ENCODE measurements around the gene DCBLD1. TPM values are rescaled to one million over a fixed set of nuclear protein-coding genes. Genes with fewer than 3 reads are reported as not detected.

Gene DCBLD1
- polyA plus RNA-seq, 1 donor = 14.2 TPM

GRCh38 chr6:117521791-117522502 lies 39.5 kb downstream of the DCBLD1 start:
- DNase-seq = no peak
- Histone ChIP-seq H3K27ac (ENCODE audit: low read length) (no peak overlapping the region), H3K36me3 (ENCODE audit: control insufficient read depth, insufficient read depth, low read length) (peaks cover 14% of the 10 kb centered on the region), H3K4me3 (ENCODE audit: low read length) (no peak overlapping the region), H3K4me1 (ENCODE audit: control insufficient read depth, insufficient read depth, low read length) (peaks cover 11% of the 10 kb centered on the region), H3K9me3 (ENCODE audit: control insufficient read depth, low read depth, low read length) (no peaks in the 10 kb centered on the region), H3K27me3 (ENCODE audit: control insufficient read depth, insufficient read depth, low read length) (no peaks in the 10 kb centered on the region)
- WGBS (ENCODE audit: insufficient coverage, low lambda C conversion rate) = 80% methylated on average over 1 of the region's 5 CpGs

DNA sequence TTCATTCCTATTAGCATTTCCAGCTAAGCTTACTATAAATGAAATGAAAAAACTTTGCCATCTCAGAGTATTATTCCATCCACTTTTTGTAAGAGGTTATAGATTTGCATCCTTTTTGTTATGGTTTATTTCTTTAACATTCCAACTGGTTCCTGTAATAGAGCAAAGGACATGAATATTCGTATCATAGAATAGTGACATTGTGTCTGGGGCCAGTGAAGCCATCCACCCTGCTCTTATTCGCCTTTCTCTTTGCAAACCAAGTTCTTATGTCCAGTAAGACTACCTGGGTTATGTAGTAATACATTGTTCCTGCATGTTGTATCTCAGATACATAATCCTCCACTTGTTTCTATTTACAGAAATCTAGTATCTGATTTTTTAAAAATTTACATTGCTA lies 43.1 kb downstream of the DCBLD1 start:
- H3K4me1 ChIP-seq (ENCODE audit: control insufficient read depth, insufficient read depth, low read length) = no peaks in the 10 kb centered on the region
- no CpG with 5 or more reads among the region's 2 CpGs for WGBS (ENCODE audit: insufficient coverage, low lambda C conversion rate)
- H3K4me3 ChIP-seq (ENCODE audit: low read length) = no peak overlapping the region
- peaks cover 2% of the 10 kb centered on the region for H3K36me3 ChIP-seq (ENCODE audit: control insufficient read depth, insufficient read depth, low read length)
- H3K27me3 ChIP-seq (ENCODE audit: control insufficient read depth, insufficient read depth, low read length) = no peaks in the 10 kb centered on the region
- H3K9me3 ChIP-seq (ENCODE audit: control insufficient read depth, low read depth, low read length) = no peaks in the 10 kb centered on the region
- no peak overlapping the region for H3K27ac ChIP-seq (ENCODE audit: low read length)
- no peak for DNase-seq

GRCh38 chr6:117530467-117531242 lies 48.2 kb downstream of the DCBLD1 start:
- Histone ChIP-seq H3K27ac (ENCODE audit: low read length) (no peak overlapping the region), H3K27me3 (ENCODE audit: control insufficient read depth, insufficient read depth, low read length) (no peaks in the 10 kb centered on the region), H3K9me3 (ENCODE audit: control insufficient read depth, low read depth, low read length) (no peaks in the 10 kb centered on the region), H3K4me3 (ENCODE audit: low read length) (no peak overlapping the region), H3K36me3 (ENCODE audit: control insufficient read depth, insufficient read depth, low read length) (peaks cover 4% of the 10 kb centered on the region), H3K4me1 (ENCODE audit: control insufficient read depth, insufficient read depth, low read length) (no peaks in the 10 kb centered on the region)
- WGBS (ENCODE audit: insufficient coverage, low lambda C conversion rate) = 100% methylated on average over 2 of the region's 4 CpGs
- DNase-seq = no peak

DNA sequence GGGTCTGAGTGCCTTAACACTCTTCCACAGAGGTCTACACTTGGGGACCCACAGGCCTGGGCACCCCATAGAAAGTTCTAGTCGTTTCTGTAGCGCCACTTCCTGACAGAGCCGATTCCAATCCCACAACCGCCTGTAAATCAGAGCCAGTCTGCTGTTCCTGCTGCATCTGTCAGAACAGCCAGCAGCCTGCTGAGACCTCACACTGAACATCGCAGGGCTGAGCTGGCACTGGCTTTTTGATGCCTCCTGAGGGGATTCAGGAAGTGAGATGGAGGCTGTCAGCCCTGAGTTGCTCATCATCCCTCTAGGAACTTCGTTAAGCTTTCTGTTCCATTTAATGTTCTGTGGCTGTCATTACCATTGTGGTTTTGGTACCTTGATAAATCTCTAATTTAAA lies 48.9 kb downstream of the DCBLD1 start:
- Histone ChIP-seq H3K4me3 (ENCODE audit: low read length) (no peak overlapping the region), H3K27me3 (ENCODE audit: control insufficient read depth, insufficient read depth, low read length) (no peaks in the 10 kb centered on the region), H3K27ac (ENCODE audit: low read length) (no peak overlapping the region), H3K36me3 (ENCODE audit: control insufficient read depth, insufficient read depth, low read length) (peaks cover 4% of the 10 kb centered on the region), H3K9me3 (ENCODE audit: control insufficient read depth, low read depth, low read length) (no peaks in the 10 kb centered on the region), H3K4me1 (ENCODE audit: control insufficient read depth, insufficient read depth, low read length) (peaks cover under 1% of the 10 kb centered on the region)
- DNase-seq = no peak
- WGBS (ENCODE audit: insufficient coverage, low lambda C conversion rate) = 100% methylated on average over 1 of the region's 6 CpGs

DNA sequence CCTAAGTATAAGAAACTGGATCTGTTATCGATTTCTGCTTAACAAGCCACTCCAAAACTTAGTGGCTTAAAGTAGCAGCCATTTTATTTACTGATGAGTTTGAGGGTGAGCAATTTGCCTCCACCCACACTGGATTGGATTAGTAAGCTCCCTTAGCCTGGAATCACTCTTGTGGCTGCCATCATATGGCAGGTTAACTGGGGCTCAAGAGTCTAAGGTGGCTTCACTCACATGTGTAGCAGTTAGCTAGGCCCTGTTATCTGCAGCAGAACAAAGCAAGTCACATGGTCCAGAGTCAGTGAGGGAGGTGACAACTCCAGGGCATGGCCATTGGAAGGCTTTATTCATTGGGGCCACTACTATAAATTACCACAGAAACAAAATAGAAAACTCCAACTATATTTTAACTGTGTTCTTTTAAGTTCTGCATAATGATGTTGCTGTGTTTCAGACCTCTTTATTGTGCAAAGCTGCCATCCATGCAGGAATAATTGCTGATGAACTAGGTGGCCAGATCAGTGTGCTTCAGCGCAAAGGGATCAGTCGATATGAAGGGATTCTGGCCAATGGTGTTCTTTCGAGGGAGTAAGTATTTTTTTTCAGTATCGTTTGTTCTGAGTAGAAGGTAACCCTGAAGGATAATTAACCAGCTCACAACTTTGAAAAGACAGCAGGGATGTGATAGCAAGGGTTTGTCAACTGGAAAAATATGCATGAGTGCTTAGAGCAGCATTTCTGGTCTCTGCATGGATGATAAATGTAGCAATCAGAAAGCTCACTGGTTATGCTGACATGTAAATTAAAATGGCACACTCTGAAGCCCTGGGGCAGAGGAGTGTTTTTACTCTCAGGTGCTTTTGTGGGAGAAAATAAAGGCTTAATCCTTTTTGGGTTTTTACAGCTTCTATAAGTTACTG lies 49.6 kb downstream of the DCBLD1 start:
- no peak overlapping the region for H3K4me3 ChIP-seq (ENCODE audit: low read length)
- no peak overlapping the region for H3K27ac ChIP-seq (ENCODE audit: low read length)
- no CpG with 5 or more reads among the region's 5 CpGs for WGBS (ENCODE audit: insufficient coverage, low lambda C conversion rate)
- peaks cover 6% of the 10 kb centered on the region for H3K4me1 ChIP-seq (ENCODE audit: control insufficient read depth, insufficient read depth, low read length)
- no peak for DNase-seq
- H3K36me3 ChIP-seq (ENCODE audit: control insufficient read depth, insufficient read depth, low read length) = peaks cover 9% of the 10 kb centered on the region
- no peaks in the 10 kb centered on the region for H3K9me3 ChIP-seq (ENCODE audit: control insufficient read depth, low read depth, low read length)
- no peaks in the 10 kb centered on the region for H3K27me3 ChIP-seq (ENCODE audit: control insufficient read depth, insufficient read depth, low read length)

GRCh38 chr6:117533775-117534174 lies 51.3 kb downstream of the DCBLD1 start:
- Histone ChIP-seq H3K36me3 (ENCODE audit: control insufficient read depth, insufficient read depth, low read length) (peaks cover 9% of the 10 kb centered on the region), H3K9me3 (ENCODE audit: control insufficient read depth, low read depth, low read length) (no peaks in the 10 kb centered on the region), H3K4me3 (ENCODE audit: low read length) (no peak overlapping the region), H3K27me3 (ENCODE audit: control insufficient read depth, insufficient read depth, low read length) (no peaks in the 10 kb centered on the region), H3K4me1 (ENCODE audit: control insufficient read depth, insufficient read depth, low read length) (peaks cover 6% of the 10 kb centered on the region), H3K27ac (ENCODE audit: low read length) (no peak overlapping the region)
- no peak for DNase-seq
- 100% methylated on average over 1 of the region's 4 CpGs for WGBS (ENCODE audit: insufficient coverage, low lambda C conversion rate)

DNA sequence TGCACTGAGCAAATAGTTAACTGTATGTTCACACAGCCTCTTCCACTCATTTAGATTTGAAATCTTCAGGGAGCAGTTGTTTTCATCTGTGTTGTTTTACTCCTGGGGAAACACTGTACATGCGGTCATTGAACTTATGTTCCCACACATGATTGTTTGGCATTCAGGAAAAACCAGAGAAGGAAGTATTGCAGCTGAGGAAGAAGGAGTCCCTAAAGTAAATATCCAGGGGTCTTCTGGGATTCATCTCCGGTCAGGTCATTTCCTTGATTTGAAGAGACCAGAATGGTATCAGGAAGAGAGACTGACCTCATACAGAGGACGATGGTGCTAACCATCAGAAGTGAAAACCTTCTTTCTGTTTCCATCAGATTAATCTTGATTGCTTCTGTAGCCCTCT lies 52.5 kb downstream of the DCBLD1 start:
- Histone ChIP-seq H3K9me3 (ENCODE audit: control insufficient read depth, low read depth, low read length) (no peaks in the 10 kb centered on the region), H3K36me3 (ENCODE audit: control insufficient read depth, insufficient read depth, low read length) (peaks cover 14% of the 10 kb centered on the region), H3K4me1 (ENCODE audit: control insufficient read depth, insufficient read depth, low read length) (peaks cover 6% of the 10 kb centered on the region), H3K27me3 (ENCODE audit: control insufficient read depth, insufficient read depth, low read length) (no peaks in the 10 kb centered on the region), H3K27ac (ENCODE audit: low read length) (no peak overlapping the region), H3K4me3 (ENCODE audit: low read length) (no peak overlapping the region)
- 60% methylated on average over 1 of the region's 3 CpGs for WGBS (ENCODE audit: insufficient coverage, low lambda C conversion rate)
- DNase-seq = no peak

DNA sequence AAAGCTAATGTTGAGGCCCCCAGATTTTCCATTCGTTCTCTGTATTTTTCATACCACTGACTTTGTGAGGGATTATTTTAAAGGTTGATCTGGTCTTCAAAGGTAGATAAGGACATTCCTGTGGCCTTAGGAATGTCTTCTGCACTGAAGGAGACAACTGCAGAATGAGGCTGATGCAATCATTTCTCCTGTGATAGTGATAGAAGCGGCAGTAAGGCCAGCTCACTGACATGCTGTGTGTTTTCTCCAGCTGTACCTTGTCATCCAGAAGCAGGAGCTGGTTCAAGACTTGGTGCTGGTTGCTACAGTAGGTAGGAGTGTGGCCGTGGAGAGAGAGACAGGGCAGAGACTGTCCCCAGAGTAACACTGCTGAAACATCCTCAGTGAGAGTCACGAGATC lies 53.8 kb downstream of the DCBLD1 start:
- 92% methylated on average over 2 of the region's 4 CpGs for WGBS (ENCODE audit: insufficient coverage, low lambda C conversion rate)
- Histone ChIP-seq H3K4me3 (ENCODE audit: low read length) (no peak overlapping the region), H3K4me1 (ENCODE audit: control insufficient read depth, insufficient read depth, low read length) (peaks cover 6% of the 10 kb centered on the region), H3K36me3 (ENCODE audit: control insufficient read depth, insufficient read depth, low read length) (peaks cover 27% of the 10 kb centered on the region), H3K9me3 (ENCODE audit: control insufficient read depth, low read depth, low read length) (no peaks in the 10 kb centered on the region), H3K27ac (ENCODE audit: low read length) (no peak overlapping the region), H3K27me3 (ENCODE audit: control insufficient read depth, insufficient read depth, low read length) (no peaks in the 10 kb centered on the region)
- no peak for DNase-seq

GRCh38 chr6:117538615-117539014 lies 56.1 kb downstream of the DCBLD1 start:
- DNase-seq = no peak
- no peaks in the 10 kb centered on the region for H3K9me3 ChIP-seq (ENCODE audit: control insufficient read depth, low read depth, low read length)
- peaks cover 35% of the 10 kb centered on the region for H3K36me3 ChIP-seq (ENCODE audit: control insufficient read depth, insufficient read depth, low read length)

DNA sequence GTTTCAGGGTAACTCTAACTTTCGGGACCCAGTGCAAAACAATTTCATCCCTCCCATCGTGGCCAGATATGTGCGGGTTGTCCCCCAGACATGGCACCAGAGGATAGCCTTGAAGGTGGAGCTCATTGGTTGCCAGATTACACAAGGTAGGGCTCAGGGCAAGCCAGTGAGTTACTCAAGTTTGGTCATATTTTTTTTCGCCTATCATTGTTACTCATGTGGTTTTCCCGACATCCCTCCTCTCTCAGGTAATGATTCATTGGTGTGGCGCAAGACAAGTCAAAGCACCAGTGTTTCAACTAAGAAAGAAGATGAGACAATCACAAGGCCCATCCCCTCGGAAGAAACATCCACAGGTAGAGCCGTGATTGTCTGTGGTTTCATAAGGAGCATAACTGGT lies 58.2 kb downstream of the DCBLD1 start:
- no peak for DNase-seq
- Histone ChIP-seq H3K9me3 (ENCODE audit: control insufficient read depth, low read depth, low read length) (no peaks in the 10 kb centered on the region), H3K27ac (ENCODE audit: low read length) (no peak overlapping the region), H3K36me3 (ENCODE audit: control insufficient read depth, insufficient read depth, low read length) (peaks cover 46% of the 10 kb centered on the region), H3K4me1 (ENCODE audit: control insufficient read depth, insufficient read depth, low read length) (peaks cover 6% of the 10 kb centered on the region), H3K4me3 (ENCODE audit: low read length) (no peak overlapping the region), H3K27me3 (ENCODE audit: control insufficient read depth, insufficient read depth, low read length) (no peaks in the 10 kb centered on the region)
- 100% methylated on average over 1 of the region's 8 CpGs for WGBS (ENCODE audit: insufficient coverage, low lambda C conversion rate)

More at GRCh38 chr6:117538615-117539014, 56.1 kb downstream of the DCBLD1 start:
- WGBS (ENCODE audit: insufficient coverage, low lambda C conversion rate) = 83% methylated on average over 3 of the region's 9 CpGs
- peaks cover 6% of the 10 kb centered on the region for H3K4me1 ChIP-seq (ENCODE audit: control insufficient read depth, insufficient read depth, low read length)
- no peak overlapping the region for H3K27ac ChIP-seq (ENCODE audit: low read length)
- H3K4me3 ChIP-seq (ENCODE audit: low read length) = no peak overlapping the region
- no peaks in the 10 kb centered on the region for H3K27me3 ChIP-seq (ENCODE audit: control insufficient read depth, insufficient read depth, low read length)

Data from large intestine (tissue), 3 donors.